Right lobe of liver (tissue), 4 donors: ENCODE data around the gene ZDHHC6.

ENCODE experiments used
- CTCF ChIP-seq, 4 donors: fragments of 200-600 bp in 3 of 4; fragments of 450-650 bp in 1 of 4; IDR thresholded peaks; one replicate each; pipeline versions ENCODE4 v1.5.1 to v1.8.0; 2016 to 2022; ENCODE audit warnings: antibody characterized with exemption in 4 of 4, mild to moderate bottlenecking in 2 of 4
- POLR2A ChIP-seq: fragments of 450-650 bp; IDR thresholded peaks from one replicate; pipeline ENCODE4 v1.6.1; 2017; ENCODE audit warnings: antibody characterized with exemption, mild to moderate bottlenecking
- donor health status: DM: no; HTN: no; CAD: no.
- donor health status: DM: no; HTN: no; CAD: no.
- donor health status: DM: no; HTN: yes; CAD: no.

GRCh38 chr10:112461029-112461887 lies 14.5 kb upstream of the ZDHHC6 start:
- TF ChIP-seq CTCF (IDR thresholded peaks at IDR 0.05): no peak
- no peak for TF ChIP-seq POLR2A
